ENCODE measurements around the gene TBC1D22A.

Gene TBC1D22A

DNA sequence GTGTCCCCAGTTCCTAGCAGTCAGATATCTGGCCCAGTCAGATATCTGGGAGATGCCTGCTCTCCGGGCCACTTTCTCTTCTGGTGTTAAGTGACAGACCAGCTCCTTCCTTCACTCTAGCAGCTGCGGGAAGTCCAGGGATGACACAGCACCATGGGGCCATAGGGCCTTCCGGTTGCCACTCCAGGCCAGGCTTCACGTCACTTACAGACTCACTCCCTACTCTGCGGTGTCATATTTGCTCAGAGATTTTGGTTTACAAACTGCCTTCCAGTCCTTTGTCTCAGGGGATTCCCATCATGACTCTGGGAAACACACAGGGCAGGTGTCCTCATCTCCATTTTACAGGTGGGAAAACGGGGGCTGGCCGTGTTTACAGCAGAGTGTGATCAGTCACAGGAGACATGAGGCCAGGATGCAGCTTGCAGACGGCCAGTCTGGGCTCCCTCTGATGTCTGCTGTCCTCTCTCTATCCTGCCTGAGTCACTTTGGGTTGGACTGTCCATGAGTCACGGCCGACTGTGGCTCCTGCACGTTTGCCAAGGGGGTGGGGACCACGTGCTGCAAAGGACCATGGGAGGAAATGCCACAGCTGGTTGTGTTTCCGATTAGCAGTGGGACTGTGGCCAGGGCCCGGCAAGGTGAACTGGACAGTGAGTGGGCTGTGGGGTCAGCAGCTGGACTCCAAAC lies 8.2 kb upstream of the TBC1D22A start:
- DNase-seq, result no peak

DNA sequence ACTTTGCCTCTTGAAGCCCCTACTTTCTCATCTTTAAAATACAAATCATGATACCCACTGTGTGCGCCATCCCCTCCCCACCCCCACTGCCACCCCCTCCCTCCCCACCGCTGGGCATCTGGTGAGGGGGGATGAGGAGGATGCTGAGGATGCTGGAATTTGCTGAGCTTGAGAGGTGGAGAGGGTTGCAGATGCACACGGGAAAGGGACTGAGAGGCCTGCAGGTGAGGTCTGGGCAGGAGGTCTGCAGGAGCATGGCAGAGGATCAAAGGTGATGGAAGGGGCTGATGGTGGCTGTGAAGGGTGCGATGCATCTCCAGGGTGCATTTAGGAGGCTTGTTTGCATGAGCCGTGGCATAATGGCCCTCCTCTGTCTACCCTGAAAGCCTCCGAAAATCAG lies 7.6 kb upstream of the TBC1D22A start:
- no peak for DNase-seq

DNA sequence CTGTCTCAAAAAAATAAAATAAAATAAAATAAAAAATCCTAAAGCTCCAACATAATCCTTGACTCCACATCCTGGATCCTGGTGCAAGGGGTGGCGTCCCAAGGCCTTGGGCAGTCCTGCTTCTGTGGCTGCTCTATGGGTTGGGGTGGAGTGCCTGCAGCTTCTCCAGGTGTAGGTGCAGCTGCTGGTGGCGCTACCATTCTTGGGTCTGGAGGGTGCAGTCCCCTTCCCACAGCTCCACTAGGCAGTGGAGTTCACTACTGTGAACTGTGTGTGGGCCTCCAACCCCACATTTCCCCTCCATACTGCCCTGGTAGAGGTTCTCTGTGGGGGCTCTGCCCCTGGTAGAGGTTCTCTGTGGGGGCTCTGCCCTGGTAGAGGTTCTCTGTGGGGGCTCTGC lies 6.9 kb upstream of the TBC1D22A start:
- no peak for DNase-seq

DNA sequence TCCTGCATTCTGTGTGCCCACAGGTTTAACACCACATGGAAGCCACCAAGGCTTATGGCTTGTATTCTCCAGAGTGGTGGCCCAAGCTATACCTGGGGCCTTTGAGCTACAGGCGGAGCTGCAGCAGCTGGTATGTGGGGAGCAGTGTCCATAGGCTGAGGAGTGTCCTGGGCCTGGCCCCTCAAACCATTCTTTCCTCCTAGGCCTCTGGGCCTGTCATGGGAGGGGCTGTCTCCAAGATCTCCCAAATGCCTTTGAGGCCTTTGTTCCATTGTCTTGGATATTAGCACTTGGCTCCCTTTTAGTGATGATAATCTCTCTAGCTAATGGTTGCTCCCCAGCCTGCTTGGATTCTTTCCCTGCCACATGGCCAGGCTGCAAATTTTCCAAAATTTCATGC lies 6.4 kb upstream of the TBC1D22A start:
- no peak for DNase-seq

DNA sequence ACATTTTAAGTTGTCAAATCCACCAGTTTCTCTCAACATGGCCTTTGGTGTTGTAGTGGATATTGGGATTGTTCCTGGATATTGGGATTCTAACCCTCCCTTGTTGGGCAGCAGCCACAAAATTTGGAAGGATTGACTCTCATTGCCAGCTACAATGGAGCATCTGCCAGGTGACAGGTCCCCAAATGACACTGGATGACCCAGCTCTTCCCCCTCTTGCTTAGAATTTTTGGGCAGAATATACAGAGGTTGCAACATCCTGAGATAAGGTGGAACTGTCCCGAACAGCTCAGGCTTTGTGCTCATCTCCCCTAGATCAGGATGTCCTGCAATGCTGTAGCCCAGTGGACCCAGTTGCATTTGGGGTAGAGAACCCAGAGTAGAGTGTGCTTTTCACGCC lies 5.3 kb upstream of the TBC1D22A start:
- DNase-seq, result no peak

DNA sequence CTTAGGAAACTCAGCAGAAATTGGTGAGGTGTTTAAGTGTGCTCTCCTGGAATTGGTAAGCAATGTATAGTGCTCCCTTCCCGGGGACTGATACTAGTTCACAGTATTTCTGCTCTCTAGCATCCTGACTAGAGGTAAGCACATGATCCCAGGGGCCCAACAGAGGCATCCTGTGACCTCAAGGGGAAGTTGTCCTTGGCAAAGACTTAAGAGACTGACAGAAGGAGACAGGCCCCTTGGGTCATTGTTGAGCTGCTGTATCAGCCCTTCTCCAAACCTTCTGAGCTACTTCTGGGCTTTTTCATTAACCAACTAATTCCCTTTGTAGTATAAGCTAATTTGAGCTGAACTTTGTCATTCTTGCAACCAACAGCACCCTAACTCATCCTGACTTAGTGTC lies 4.3 kb upstream of the TBC1D22A start:
- DNase-seq, result no peak

DNA sequence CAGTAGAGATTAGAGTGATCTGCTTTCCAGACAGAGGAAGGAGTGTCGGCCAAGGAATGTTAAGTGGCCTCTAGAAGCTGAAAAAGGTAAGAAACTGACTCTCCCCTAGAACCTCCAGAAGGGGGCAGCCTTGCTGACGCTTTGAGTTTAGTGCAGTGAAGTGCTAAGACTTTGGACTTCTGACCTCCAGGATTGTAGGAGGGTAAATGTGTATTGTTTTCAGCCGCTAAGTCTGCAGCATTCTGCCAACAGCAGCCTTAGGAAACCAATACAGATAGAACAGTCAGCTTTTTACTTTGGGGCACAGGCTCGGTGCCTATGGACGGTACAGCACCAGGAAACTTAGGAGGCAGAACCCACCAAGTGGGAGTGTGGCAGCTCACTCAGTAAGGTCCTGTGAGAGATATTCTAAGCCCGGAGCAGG lies 3.6 kb upstream of the TBC1D22A start:
- peak; percentile 52 for DNase-seq

DNA sequence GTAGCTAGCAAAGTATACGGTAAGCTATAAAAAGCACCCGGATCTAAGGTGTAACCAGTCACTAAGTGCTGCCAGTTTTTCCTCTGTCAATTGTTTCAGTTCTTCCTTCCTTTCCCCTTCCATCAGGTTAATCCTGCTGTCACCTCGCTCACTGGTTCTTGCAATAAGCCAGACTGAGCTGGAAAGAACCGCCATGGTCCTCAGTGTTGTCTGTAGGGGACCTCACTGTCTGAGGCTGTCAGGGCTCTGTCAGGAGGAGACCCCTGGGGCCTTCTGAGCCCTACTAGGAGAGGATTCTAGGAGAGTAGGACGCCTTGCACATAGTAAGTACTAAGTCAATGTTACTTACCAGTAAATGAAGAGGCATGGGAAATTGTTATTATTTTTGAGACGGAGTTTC lies 1.4 kb upstream of the TBC1D22A start:
- DNase-seq, result no peak

DNA sequence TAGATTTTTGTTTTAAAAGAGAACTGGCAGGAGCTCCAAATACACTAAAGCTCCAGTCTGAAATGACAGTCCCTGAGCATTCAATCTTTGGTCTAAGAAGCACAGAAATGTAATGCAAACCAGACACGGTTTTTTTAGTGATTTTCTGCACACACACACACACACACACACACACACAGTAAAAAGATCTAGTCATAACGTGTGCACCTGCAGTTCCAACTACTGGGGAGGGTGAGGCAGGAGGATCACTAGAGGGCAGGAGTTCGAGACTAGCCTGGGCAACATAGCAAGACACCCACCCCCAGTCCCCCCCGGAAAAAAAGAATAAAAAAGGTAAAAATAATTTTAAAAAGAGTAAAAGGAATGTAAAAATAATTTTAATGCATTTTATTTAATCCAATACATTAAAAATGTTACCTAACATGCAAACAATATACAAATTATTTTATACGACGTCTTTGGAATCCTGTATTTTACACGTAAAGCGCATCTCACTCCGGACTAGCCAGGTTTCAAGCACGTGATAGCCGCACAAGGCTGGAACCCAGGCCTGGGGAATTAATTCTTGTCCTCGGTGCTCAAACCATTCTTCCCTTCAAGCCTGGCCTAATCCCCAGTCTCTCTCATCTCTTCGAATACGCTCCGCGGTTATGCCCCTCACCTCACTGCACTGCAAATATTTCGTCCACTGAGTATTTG lies 762 bp upstream of the TBC1D22A start:
- no peak for DNase-seq

DNA sequence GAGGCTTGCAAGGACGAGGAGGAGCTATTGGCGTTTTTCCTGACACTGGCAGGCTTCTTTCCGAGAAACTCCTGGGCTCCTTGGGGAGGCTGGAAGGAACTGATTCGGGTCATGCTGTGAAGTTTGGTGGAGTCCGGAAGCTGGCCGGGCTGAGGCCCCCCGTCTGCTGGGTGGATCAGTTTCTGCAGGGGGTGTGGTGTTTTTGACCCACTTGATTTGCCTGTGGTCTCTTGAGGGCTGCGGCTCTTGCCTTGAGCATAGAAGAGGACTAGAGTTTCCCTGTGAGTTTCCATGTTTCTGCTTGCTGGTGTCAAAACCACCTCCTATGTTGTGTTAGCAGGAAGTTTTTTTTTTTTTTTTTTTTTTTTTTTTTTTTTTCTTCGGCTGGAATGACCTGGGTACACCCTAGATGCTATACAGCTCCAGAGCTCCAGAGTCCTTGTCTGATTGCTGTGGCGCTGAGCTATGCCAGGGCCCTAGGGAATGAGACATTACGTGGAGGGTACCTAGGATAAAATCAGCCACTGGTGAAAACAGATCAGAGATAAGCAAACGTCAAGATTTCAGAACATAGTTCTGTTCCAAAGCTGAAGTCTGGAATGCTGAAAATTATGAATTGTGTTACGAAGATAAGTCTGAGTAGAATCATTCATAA lies 728 bp downstream of the TBC1D22A start:
- peak; percentile 50 for DNase-seq

DNA sequence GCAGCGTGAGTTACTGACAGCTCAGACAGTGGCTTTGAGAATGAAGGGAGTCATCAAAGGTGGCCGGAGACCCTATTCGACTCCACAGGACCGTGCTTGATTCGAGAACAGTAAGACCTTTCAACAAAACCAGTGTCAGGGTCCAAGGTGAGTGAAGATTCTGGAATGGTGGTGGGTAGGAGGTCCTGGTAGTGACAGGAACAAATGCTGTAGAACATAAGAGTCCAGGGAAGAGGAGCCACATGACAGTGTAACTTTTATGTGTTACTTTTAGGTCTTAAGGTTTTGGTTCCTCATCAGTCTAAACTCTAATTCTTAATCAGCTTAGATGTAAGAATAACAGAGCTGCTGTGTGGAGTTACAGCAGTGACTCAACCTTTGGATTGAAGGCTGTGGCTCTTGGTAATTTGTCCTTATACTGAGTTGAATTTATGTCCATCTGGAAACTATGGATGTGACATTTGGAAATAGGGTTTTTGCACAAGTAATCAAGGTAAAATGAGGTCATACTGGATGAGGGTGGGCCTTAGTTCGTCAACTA lies 1.8 kb downstream of the TBC1D22A start:
- no peak for DNase-seq

DNA sequence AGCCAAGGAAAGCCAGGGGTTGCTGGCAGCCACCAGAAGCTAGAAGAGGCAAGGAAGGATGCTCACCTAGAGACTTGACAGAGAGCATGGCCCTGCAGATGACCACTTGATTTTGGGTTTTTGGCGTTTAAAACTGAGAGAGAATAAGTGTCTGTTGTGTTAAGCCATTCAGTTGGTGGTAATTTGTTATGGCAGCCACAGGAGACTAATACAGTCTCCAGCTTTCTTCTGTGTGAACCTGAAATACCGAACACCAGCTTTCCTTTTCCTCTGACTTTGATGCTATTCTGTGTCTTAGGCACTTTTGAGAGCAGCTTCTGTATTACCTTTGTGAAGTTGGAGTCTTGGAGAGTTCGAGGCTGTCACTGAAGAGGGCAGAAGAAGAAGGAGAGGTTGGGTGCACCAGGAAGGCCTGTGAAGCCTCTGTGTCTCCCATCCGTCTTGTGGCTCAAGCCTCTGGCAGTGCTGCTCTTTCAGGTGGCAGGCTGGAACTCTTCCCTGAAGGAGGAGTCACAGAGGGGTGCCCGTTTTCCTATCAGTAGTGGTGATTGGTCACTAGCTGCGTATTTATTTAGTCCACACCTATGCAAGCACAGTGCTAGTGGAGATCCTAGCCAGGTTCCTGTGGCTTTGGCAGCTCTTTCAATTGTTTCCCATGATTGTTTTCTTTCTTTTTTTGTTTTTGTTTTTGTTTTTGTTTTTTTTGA lies 2.5 kb downstream of the TBC1D22A start:
- no peak for DNase-seq

DNA sequence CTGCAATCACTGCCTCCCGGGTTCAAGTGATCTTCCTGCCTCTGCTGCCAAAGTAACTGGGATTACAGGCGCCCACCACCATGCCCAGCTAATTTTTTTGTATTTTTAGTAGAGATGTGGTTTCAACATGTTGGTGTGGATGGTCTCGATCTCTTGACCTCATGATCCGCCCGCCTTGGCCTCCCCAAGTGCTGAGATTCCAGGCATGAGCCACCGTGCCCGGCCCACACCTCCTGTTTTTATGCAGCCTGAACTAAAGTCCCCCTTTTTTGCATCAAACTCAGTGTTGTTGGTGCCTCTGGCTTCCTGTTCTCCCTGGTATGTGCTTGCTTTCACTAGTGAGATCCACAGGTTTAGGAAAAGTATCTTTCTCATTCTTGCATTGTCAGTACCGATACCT lies 4.2 kb downstream of the TBC1D22A start:
- DNase-seq, result no peak

DNA sequence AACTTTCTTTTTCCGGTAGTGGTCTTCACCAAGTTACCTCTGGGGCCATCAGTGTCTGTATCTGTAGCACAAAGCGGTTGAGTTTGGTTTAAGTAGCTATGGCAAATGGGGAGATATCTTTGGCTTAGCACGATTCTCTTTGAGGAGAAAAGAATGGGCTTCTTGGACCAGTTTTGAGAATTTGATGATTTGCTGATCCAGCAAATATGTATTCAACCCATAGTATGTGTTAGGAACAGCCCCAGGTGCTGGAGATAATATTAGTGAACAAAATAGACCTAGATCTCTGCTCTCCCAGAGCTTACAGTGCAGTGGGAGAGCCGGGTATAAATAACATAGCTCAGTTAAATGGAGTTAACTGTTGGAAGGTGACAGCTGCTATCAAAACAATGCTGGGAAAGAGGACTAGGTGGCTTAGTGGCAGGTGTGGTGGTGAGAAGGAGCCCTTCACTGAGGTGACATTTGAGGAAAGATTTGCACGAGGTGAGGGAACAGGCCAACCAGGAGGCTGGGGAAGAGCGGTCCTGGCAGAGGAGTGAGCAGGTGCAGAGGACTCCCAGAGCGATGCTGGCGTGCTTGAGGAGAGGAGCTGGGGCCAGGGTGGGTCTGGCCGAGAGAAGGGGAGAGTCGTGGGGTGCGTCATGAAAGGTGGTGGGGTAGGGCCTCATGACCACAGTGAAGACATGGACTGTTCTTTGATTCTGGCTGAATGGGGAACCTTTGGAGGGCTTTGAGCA lies 5.0 kb downstream of the TBC1D22A start:
- no peak for DNase-seq

DNA sequence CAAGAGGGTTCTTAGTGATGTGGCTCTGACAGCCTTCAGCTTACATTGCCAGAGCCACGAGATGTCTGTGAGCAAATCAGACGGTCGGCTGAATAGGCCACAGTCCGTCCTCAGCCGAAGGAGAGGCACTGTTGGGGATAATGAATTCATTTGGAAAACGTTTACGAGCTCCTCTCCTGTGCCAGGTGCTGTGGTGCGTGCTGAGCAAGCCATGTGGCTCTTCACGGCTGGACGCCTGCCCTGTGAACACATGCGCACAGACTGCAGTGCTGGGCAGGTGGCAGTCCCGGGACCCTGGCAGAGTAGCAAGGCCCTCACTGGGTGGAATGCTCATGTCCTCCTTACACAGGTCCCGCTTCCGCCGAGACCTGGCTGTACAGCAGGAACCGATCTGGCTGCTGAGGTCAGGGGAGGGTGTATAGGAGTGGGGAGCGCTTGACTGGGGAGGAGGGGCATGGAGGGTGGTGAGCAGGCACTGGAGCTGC lies 6.8 kb downstream of the TBC1D22A start:
- DNase-seq, result peak; percentile 16

DNA sequence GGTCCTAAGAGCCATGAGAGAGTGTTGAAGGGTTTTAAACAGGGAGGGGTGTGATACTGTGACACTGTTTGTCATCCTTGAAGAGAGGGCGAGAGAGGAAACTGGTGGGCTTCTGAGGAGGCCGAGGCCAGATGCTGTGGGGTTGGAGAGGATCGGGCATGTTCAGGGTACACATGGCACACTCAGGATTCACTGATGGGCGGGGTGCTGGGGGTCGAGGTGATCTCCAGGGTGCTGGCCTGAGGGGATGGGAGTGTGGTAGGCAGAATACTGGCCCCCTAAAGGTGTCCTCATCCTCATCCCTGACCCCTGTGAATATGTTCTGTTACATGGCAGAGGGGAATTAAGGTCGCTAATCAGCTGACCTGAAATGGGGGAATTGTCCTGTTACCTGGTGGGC lies 7.3 kb downstream of the TBC1D22A start:
- peak; percentile 14 for DNase-seq

DNA sequence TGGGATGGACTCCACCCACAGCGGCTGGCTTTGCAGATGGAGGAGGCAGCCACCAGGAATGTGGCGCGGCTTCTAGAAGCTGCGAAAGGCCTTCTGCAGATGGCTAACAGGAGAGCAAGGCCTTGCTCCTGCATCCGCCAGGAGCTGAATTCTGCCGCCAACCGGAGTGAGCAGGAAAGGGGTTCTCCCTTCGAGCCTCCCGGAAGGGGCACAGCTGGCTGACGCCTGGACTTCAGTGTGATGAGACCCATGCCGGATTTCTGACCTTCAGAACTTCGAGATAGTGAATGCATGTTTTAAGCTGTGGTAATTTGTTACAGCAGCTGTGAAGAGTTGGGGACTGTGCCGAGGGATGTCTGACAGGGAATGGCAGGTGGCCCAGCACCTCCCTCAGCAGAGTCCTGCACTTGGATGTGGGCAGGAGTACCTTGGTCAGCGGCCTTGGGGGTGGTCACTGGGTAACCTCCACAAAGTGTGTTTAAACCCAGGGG lies 7.7 kb downstream of the TBC1D22A start:
- peak; percentile 15 for DNase-seq

DNA sequence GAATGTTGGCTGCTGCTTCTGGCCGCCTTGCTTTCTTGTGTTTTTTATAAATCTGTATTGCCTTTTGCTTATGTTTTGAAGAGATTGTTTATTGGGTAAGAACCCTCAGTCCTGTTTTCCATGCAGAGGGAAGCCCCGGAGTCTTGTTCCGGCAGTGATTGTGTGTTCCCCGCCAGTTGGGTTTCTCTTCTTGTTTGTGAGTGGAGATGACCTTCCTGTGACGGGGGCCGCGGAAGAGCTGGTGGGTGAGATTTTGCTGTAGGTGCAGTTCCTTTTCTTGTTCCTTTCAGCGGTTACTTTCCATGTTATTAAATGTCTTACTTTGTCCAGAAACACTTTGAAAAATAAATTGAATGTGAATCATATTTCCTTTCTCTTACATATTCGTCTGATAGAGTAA lies 8.3 kb downstream of the TBC1D22A start:
- no peak for DNase-seq

DNA sequence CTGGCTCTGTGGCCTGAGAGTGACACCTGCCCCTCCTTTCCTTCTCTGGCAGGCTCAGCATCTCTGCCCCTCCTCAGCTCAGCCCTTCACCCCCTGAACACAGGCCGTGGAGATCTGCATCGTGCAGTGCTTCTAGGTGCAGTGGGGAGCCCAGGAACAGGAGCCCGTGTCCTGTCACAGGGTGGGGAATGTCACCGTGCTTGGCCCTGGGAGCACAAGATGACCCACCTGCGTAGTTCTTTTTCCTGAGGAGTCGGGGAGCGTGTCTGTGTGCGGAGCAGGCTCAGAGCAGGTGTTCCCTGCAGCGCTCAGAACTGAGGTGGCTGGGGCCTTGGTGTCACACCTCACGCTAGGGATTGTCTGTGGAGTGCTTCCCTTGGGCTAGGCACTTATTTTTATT lies 10.6 kb downstream of the TBC1D22A start:
- no peak for DNase-seq

DNA sequence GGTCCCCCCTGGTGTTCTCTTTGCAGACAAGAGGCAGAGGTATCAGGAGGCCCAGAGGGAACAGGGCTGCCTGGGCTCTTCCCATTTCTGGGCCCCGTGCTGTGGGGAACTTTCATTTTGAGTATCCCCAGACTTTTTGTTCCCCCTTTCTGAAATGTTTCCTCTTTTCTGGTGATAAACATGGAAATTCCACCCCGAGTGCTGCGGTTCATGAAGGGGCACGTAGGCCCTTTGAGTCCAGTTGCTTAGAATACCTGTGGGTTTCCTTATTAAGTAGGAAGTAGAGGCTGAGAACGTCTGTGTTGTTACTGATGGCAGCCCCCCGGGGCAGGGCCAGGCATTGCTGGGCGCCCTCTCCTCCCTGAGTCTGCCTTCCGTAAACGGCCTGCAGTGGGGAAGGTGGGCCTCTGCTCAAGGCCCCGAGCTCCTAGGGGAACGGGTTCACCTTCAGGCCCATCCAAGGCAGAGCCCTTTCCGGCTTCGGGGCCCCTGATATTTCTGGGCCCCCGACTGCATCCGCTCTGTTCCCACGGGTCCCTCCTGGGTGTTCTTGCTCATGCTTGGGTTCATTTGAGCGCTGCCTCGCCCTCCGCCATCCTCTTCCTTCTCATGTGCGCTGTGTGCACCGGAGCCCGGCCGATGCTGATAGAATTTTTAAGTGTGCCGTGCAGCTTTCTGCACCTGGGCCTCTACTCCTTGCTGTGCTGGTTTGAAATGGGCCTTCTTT lies 12.0 kb downstream of the TBC1D22A start:
- peak; percentile 46 for DNase-seq
